ENCODE results near the gene LPAR5. TPM values are rescaled to one million over a fixed set of nuclear protein-coding genes. Genes with fewer than 3 reads are reported as not detected.
A peak's percentile ranks its signal among the peaks of the same experiment; 100 is the strongest.

LPAR5 gene
- total RNA-seq, 1 donor: not detected

- TF ChIP-seq CTCF (IDR thresholded peaks at IDR 0.05; ENCODE audit: insufficient read depth, low read length): no peak
- H3K4me3 ChIP-seq (ENCODE audit: low read depth, low read length): no peak overlapping the region
- no peak for DNase-seq (ENCODE audit: low read depth)
Measured at GRCh38 chr12:6630736-6631135, 5.0 kb downstream of the LPAR5 start.

DNA sequence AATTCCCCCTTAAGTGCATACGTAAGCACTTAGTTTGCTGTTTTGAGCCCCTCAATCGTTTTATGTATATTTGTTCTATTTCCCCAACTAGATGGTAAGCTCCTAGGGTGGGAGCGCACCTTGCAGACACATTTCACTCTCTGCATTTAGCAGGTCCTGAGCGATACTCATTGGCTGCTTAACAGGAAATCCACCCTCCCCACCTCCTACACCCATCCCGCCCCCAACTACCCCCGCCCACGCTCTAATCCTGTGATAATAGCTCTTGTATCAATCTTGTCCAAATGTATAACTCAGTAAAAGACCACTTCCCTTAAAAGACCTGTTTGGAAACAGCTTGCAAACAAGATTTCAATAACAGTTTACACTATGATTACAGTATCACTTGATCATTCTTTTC, 8.1 kb downstream of the LPAR5 start:
- no peak for TF ChIP-seq CTCF (IDR thresholded peaks at IDR 0.05; ENCODE audit: insufficient read depth, low read length)
- no peak for DNase-seq (ENCODE audit: low read depth)
- H3K4me3 ChIP-seq (ENCODE audit: low read depth, low read length): no peak overlapping the region

GRCh38 chr12:6626654-6627283, 9.0 kb downstream of the LPAR5 start:
- TF ChIP-seq CTCF (IDR thresholded peaks at IDR 0.05; ENCODE audit: insufficient read depth, low read length): no peak
- no peak overlapping the region for H3K4me3 ChIP-seq (ENCODE audit: low read depth, low read length)
- no peak for DNase-seq (ENCODE audit: low read depth)

GRCh38 chr12:6620885-6621274, 14.9 kb downstream of the LPAR5 start:
- DNase-seq (ENCODE audit: low read depth): no peak
- no peak overlapping the region for H3K4me3 ChIP-seq (ENCODE audit: low read depth, low read length)
- no peak for TF ChIP-seq CTCF (IDR thresholded peaks at IDR 0.05; ENCODE audit: insufficient read depth, low read length)

GRCh38 chr12:6620137-6620884, 15.4 kb downstream of the LPAR5 start:
- H3K4me3 ChIP-seq (ENCODE audit: low read depth, low read length): no peak overlapping the region
- DNase-seq (ENCODE audit: low read depth): peak; percentile 42

GRCh38 chr12:6618483-6619225, 17.1 kb downstream of the LPAR5 start:
- no peak for TF ChIP-seq CTCF (IDR thresholded peaks at IDR 0.05; ENCODE audit: insufficient read depth, low read length)
- no peak for DNase-seq (ENCODE audit: low read depth)
- H3K4me3 ChIP-seq (ENCODE audit: low read depth, low read length): no peak overlapping the region

More at GRCh38 chr12:6620137-6620884, 15.4 kb downstream of the LPAR5 start:
- TF ChIP-seq CTCF (IDR thresholded peaks at IDR 0.05; ENCODE audit: insufficient read depth, low read length): peak; percentile 45
